SK-N-SH treated with all-trans-retinoic acid at 6 μM for 48 hours (cell line): ENCODE measurements around the gene CNTRL.

Source experiments
- ATAC-seq: fragments of 200-7000 bp; cut with Tn5 transposase; 3 replicates; pipeline ENCODE4 v1.9.1; 2020; ENCODE audit warnings: mild to moderate bottlenecking, moderate library complexity
- ARNTL ChIP-seq: fragments of 450-650 bp; formaldehyde crosslinking; IDR thresholded peaks from 2 replicates; pipeline ENCODE4 v1.5.0; 2020; ENCODE audit warnings: low read depth, mild to moderate bottlenecking, moderate library complexity, borderline replicate concordance
- BACH2 ChIP-seq: fragments of 250-450 bp; sonication (Bioruptor Pico); IDR thresholded peaks from 2 replicates; pipeline ENCODE4 v1.9.0; 2021; ENCODE audit warnings: mild to moderate bottlenecking, borderline replicate concordance
- CSDC2 ChIP-seq: fragments of 250-450 bp; sonication (Bioruptor Pico); IDR thresholded peaks from 2 replicates; pipeline ENCODE4 v1.5.0; 2020; ENCODE audit warnings: mild to moderate bottlenecking, moderate library complexity
- CSRNP3 ChIP-seq: fragments of 250-450 bp; sonication (Bioruptor Pico); IDR thresholded peaks from 2 replicates; pipeline ENCODE4 v1.5.1; 2021; ENCODE audit warnings: mild to moderate bottlenecking, moderate library complexity
- ESRRG ChIP-seq: fragments of 250-450 bp; sonication (Bioruptor Pico); IDR thresholded peaks from 2 replicates; pipeline ENCODE4 v1.6.1; 2021; ENCODE audit warnings: mild to moderate bottlenecking
- GLIS3 ChIP-seq: fragments of 250-450 bp; sonication (Bioruptor Pico); IDR thresholded peaks from 2 replicates; pipeline ENCODE4 v1.5.0; 2020; ENCODE audit warnings: mild to moderate bottlenecking, moderate library complexity
- OSR1 ChIP-seq: fragments of 250-450 bp; sonication (Bioruptor Pico); IDR thresholded peaks from 2 replicates; pipeline ENCODE4 v1.8.0; 2022; ENCODE audit warnings: moderate library complexity, mild to moderate bottlenecking, inconsistent platforms
- PATZ1 ChIP-seq: fragments of 250-450 bp; sonication (Bioruptor Pico); IDR thresholded peaks from 2 replicates; pipeline ENCODE4 v1.8.0; 2020; ENCODE audit warnings: mild to moderate bottlenecking, moderate library complexity, borderline replicate concordance
- PPARA ChIP-seq: fragments of 250-450 bp; sonication (Bioruptor Pico); IDR thresholded peaks from 2 replicates; pipeline ENCODE4 v1.5.0; 2020; ENCODE audit warnings: mild to moderate bottlenecking, borderline replicate concordance
- RARB ChIP-seq: fragments of 250-450 bp; sonication (Bioruptor Pico); IDR thresholded peaks from 2 replicates; pipeline ENCODE4 v1.8.0; 2021; ENCODE audit warnings: mild to moderate bottlenecking, moderate library complexity
- TOX ChIP-seq: fragments of 250-450 bp; sonication (Bioruptor Pico); IDR thresholded peaks from 2 replicates; pipeline ENCODE4 v1.8.0; 2021; ENCODE audit warnings: mild to moderate bottlenecking, moderate library complexity, borderline replicate concordance
- TSHZ2 ChIP-seq: fragments of 250-450 bp; sonication (Bioruptor Pico); IDR thresholded peaks from 2 replicates; pipeline ENCODE4 v1.5.0; 2020; ENCODE audit warnings: mild to moderate bottlenecking, moderate library complexity
- ZC3H10 ChIP-seq: fragments of 250-450 bp; sonication (Bioruptor Pico); IDR thresholded peaks from 2 replicates; pipeline ENCODE4 v1.5.1; 2021; ENCODE audit warnings: mild to moderate bottlenecking, moderate library complexity
- ZFP3 ChIP-seq: fragments of 250-450 bp; sonication (Bioruptor Pico); IDR thresholded peaks from 2 replicates; pipeline ENCODE4 v1.5.0; 2020; ENCODE audit warnings: mild to moderate bottlenecking, moderate library complexity
- ZFP30 ChIP-seq: fragments of 450-650 bp; formaldehyde crosslinking; IDR thresholded peaks from 2 replicates; pipeline ENCODE4 v1.5.0; 2022; ENCODE audit warnings: mild to moderate bottlenecking, moderate library complexity
- ZNF565 ChIP-seq: fragments of 450-650 bp; formaldehyde crosslinking; conservative IDR thresholded peaks from 2 replicates; pipeline ENCODE4 v1.5.0; 2020; ENCODE audit warnings: low read depth, mild to moderate bottlenecking, moderate library complexity
- ZNF70 ChIP-seq: fragments of 450-650 bp; formaldehyde crosslinking; IDR thresholded peaks from 2 replicates; pipeline ENCODE4 v1.5.0; 2020; ENCODE audit warnings: mild to moderate bottlenecking, moderate library complexity
- ZNF8 ChIP-seq: fragments of 450-650 bp; formaldehyde crosslinking; IDR thresholded peaks from 2 replicates; pipeline ENCODE4 v1.5.0; 2020; ENCODE audit warnings: mild to moderate bottlenecking, moderate library complexity

The CNTRL gene

GRCh38 chr9:121192959-121193640 lies 118.3 kb downstream of the CNTRL start:
- ATAC-seq: peak; percentile 56; the same call in 2 of the 3 replicates
- TF ChIP-seq PATZ1: no peak
- TF ChIP-seq ARNTL (CRISPR knock-in tag): no peak
- TF ChIP-seq ZFP30 (CRISPR knock-in tag): no peak
- no peak for TF ChIP-seq ZFP3 (CRISPR knock-in tag)
- no peak for TF ChIP-seq TOX (CRISPR knock-in tag)
- no peak for TF ChIP-seq CSRNP3 (CRISPR knock-in tag)
- TF ChIP-seq ESRRG (CRISPR knock-in tag): no peak
- no peak for TF ChIP-seq ZC3H10
- TF ChIP-seq PPARA (CRISPR knock-in tag): no peak
- TF ChIP-seq ZNF70: no peak
- TF ChIP-seq BACH2 (CRISPR knock-in tag): no peak
- TF ChIP-seq RARB (CRISPR knock-in tag): no peak
- no peak for TF ChIP-seq ZNF8 (CRISPR knock-in tag)
- no peak for TF ChIP-seq TSHZ2
- TF ChIP-seq, all 23 proteins: peak for 0

- TF ChIP-seq CSRNP3 (CRISPR knock-in tag): no peak
- ATAC-seq: no peak
Measured at GRCh38 chr9:121194730-121195129, 120.0 kb downstream of the CNTRL start.

- ATAC-seq: no peak
- TF ChIP-seq ZNF70: no peak
- no peak for TF ChIP-seq OSR1 (CRISPR knock-in tag)
- TF ChIP-seq TOX (CRISPR knock-in tag): no peak
- TF ChIP-seq ZNF8 (CRISPR knock-in tag): no peak
- no peak for TF ChIP-seq TSHZ2
- TF ChIP-seq ZNF565 (CRISPR knock-in tag): no peak
- TF ChIP-seq GLIS3 (CRISPR knock-in tag): no peak
- no peak for TF ChIP-seq ZFP3 (CRISPR knock-in tag)
- no peak for TF ChIP-seq CSDC2 (CRISPR knock-in tag)
- TF ChIP-seq CSRNP3 (CRISPR knock-in tag): no peak
- no peak for TF ChIP-seq ZFP30 (CRISPR knock-in tag)
Measured at GRCh38 chr9:121196389-121196788, 121.6 kb downstream of the CNTRL start.
